Neural cell (in vitro differentiated cells): ENCODE results near the gene FOXA3. TPM values are rescaled to one million over a fixed set of nuclear protein-coding genes. Genes with fewer than 3 reads are reported as not detected.

Source experiments
- H2AFZ ChIP-seq: fragments of 200-600, 300-800 bp; sonication (generic), shearing (Covaris generic); 2 replicates; pipeline ENCODE4 v1.6.0; 2014; ENCODE audit warnings: low read depth, mild to moderate bottlenecking, antibody characterized with exemption, low read length, moderate library complexity
- H3F3A ChIP-seq: fragments of 200-600 bp; shearing (Covaris generic); 2 replicates; pipeline ENCODE4 v1.6.1; 2016; ENCODE audit warnings: mild to moderate bottlenecking, moderate library complexity, mixed read lengths, antibody characterized with exemption, low read length; ENCODE audit not compliant: insufficient read depth, poor library complexity, severe bottlenecking
- H3K27ac ChIP-seq: fragments of 200-600, 300-800 bp; sonication (generic), shearing (Covaris generic); 2 replicates; pipeline ENCODE4 v1.5.1; 2014; ENCODE audit warnings: mild to moderate bottlenecking, low read length, moderate library complexity
- H3K27me3 ChIP-seq: fragments of 300-800, 200-600 bp; sonication (generic), shearing (Covaris generic); 2 replicates; pipeline ENCODE4 v1.6.0; 2014; ENCODE audit warnings: mild to moderate bottlenecking, low read depth, low read length, moderate library complexity; ENCODE audit not compliant: insufficient read depth
- H3K36me3 ChIP-seq: fragments of 300-800, 200-600 bp; sonication (generic), shearing (Covaris generic); 2 replicates; pipeline ENCODE4 v1.5.1; 2014; ENCODE audit warnings: mild to moderate bottlenecking, antibody characterized with exemption, low read length, moderate library complexity; ENCODE audit not compliant: insufficient read depth
- H3K4me2 ChIP-seq: fragments of 300-800, 200-600 bp; sonication (generic), shearing (Covaris generic); 2 replicates; pipeline ENCODE4 v1.6.0; 2014; ENCODE audit warnings: mild to moderate bottlenecking, low read length
- H3K4me3 ChIP-seq: fragments of 300-800, 200-600 bp; sonication (generic), shearing (Covaris generic); 2 replicates; pipeline ENCODE4 v1.5.1; 2014; ENCODE audit warnings: mild to moderate bottlenecking, low read length, moderate library complexity
- H3K79me2 ChIP-seq: fragments of 200-600 bp; shearing (Covaris generic); replicated peaks from 2 replicates; pipeline ENCODE4 v1.6.0; 2014; ENCODE audit warnings: mild to moderate bottlenecking, low read length, moderate library complexity; ENCODE audit not compliant: insufficient read depth
- H3K9ac ChIP-seq: fragments of 300-800, 200-600 bp; sonication (generic), shearing (Covaris generic); 2 replicates; pipeline ENCODE4 v1.6.1; 2016; ENCODE audit warnings: mild to moderate bottlenecking, low read length, mixed read lengths
- H3K9me2 ChIP-seq: fragments of 200-600 bp; shearing (Covaris generic); 2 replicates; pipeline ENCODE4 v1.6.1; 2016; ENCODE audit warnings: mild to moderate bottlenecking, low read length, mixed read lengths; ENCODE audit not compliant: insufficient read depth
- H3K9me3 ChIP-seq: fragments of 200-600, 300-800 bp; sonication (generic), shearing (Covaris generic); 2 replicates; pipeline ENCODE4 v1.6.1; 2016; ENCODE audit warnings: mild to moderate bottlenecking, mixed run types, low read length, moderate library complexity, mixed read lengths
- H4K20me1 ChIP-seq: fragments of 200-600 bp; shearing (Covaris generic); 2 replicates; pipeline ENCODE4 v1.6.1; 2016; ENCODE audit warnings: mild to moderate bottlenecking, mixed run types; ENCODE audit not compliant: insufficient read depth
- CTCF ChIP-seq: fragments of 450-650 bp; IDR thresholded peaks from 2 replicates; pipeline ENCODE4 v1.5.1; 2014; ENCODE audit warnings: antibody characterized with exemption, mild to moderate bottlenecking, moderate library complexity; ENCODE audit not compliant: poor library complexity, severe bottlenecking
- EP300 ChIP-seq: fragments of 450-650 bp; conservative IDR thresholded peaks from 2 replicates; pipeline ENCODE4 v1.6.1; 2014; ENCODE audit warnings: antibody characterized with exemption, mild to moderate bottlenecking, moderate library complexity; ENCODE audit not compliant: poor library complexity, severe bottlenecking
- EZH2 ChIP-seq: fragments of 200-600, 300-800 bp; shearing (Covaris generic), sonication (generic); IDR thresholded peaks from 2 replicates; pipeline ENCODE4 v1.6.1; 2014; ENCODE audit warnings: antibody characterized with exemption, low read length, borderline replicate concordance, mild to moderate bottlenecking; ENCODE audit not compliant: insufficient read depth, poor library complexity, severe bottlenecking
- MXI1 ChIP-seq: fragments of 450-650 bp; conservative IDR thresholded peaks from 2 replicates; pipeline ENCODE4 v1.6.1; 2014; ENCODE audit warnings: antibody characterized with exemption, mild to moderate bottlenecking; ENCODE audit not compliant: poor library complexity, severe bottlenecking
- POLR2AphosphoS5 ChIP-seq: IDR thresholded peaks from 2 replicates; pipeline ENCODE4 v1.6.1; 2012
- RAD21 ChIP-seq: fragments of 450-650 bp; conservative IDR thresholded peaks from 2 replicates; pipeline ENCODE4 v1.6.1; 2014; ENCODE audit warnings: antibody characterized with exemption, mild to moderate bottlenecking, moderate library complexity
- REST ChIP-seq: IDR thresholded peaks from 2 replicates; pipeline ENCODE4 v1.6.1; 2012; ENCODE audit warnings: borderline replicate concordance
- SMC3 ChIP-seq: fragments of 450-650 bp; conservative IDR thresholded peaks from 2 replicates; pipeline ENCODE4 v1.6.1; 2014; ENCODE audit warnings: antibody characterized with exemption, mild to moderate bottlenecking, moderate library complexity; ENCODE audit not compliant: poor library complexity
- TAF1 ChIP-seq: IDR thresholded peaks from 2 replicates; pipeline ENCODE4 v1.6.1; 2012; ENCODE audit warnings: low read depth
- polyA plus RNA-seq: library from polyadenylated mRNA; depleted of rRNA; stranded (reverse); fragments of >200 nt; gene quantifications from 2 replicates; pipeline ENCODE4 v1.2.3, GENCODE V29; 2014

FOXA3 gene
- polyA plus RNA-seq, 1 donor from 2014 or later, result not detected

- Histone ChIP-seq H3K4me3 (no peak overlapping the region), H3K9me2 (no peaks in the 10 kb centered on the region), H4K20me1 (no peaks in the 10 kb centered on the region), H3K27me3 (no peaks in the 10 kb centered on the region), H3K79me2 (no peaks in the 10 kb centered on the region), H3F3A (no peaks in the 10 kb centered on the region), H3K9me3 (no peaks in the 10 kb centered on the region), H2AFZ (no peak overlapping the region), H3K36me3 (peaks cover 6% of the 10 kb centered on the region), H3K9ac (no peak overlapping the region), H3K27ac (no peak overlapping the region), H3K4me2 (no peak overlapping the region)
- no peak for TF ChIP-seq REST
- TF ChIP-seq EP300, result no peak
- no peak for TF ChIP-seq MXI1
- TF ChIP-seq CTCF, result no peak
- TF ChIP-seq POLR2AphosphoS5, result no peak
- no peak for TF ChIP-seq SMC3
- TF ChIP-seq EZH2, result no peak
- TF ChIP-seq TAF1, result no peak
Measured at GRCh38 chr19:45854167-45854778, 9.9 kb upstream of the FOXA3 start.

- H3K79me2 ChIP-seq, result peaks cover 7% of the 10 kb centered on the region
- TF ChIP-seq MXI1 (no peak), EZH2 (no peak), CTCF (no peak), POLR2AphosphoS5 (no peak), EP300 (no peak), SMC3 (no peak), TAF1 (no peak), RAD21 (no peak), REST (no peak)
- no peaks in the 10 kb centered on the region for H4K20me1 ChIP-seq
- no peaks in the 10 kb centered on the region for H3F3A ChIP-seq
- H2AFZ ChIP-seq, result no peak overlapping the region
- H3K9me3 ChIP-seq, result no peaks in the 10 kb centered on the region
- H3K27ac ChIP-seq, result no peak overlapping the region
- no peak overlapping the region for H3K9ac ChIP-seq
- H3K9me2 ChIP-seq, result no peaks in the 10 kb centered on the region
- H3K4me2 ChIP-seq, result no peak overlapping the region
- H3K4me3 ChIP-seq, result no peak overlapping the region
- H3K27me3 ChIP-seq, result peaks cover 24% of the 10 kb centered on the region
- H3K36me3 ChIP-seq, result no peaks in the 10 kb centered on the region
Measured at GRCh38 chr19:45860359-45861259, 3.5 kb upstream of the FOXA3 start.
